ENCODE measurements around the gene B2M. TPM values are rescaled to one million over a fixed set of nuclear protein-coding genes. Genes with fewer than 3 reads are reported as not detected.
"Not testable (repeated sequence)": the region's sequence is repeated elsewhere in the genome, so short reads cannot be mapped to it uniquely, and the experiment has no call there.

B2M gene
- total RNA-seq, 1 donor from 2014 or later = 120 TPM

DNA sequence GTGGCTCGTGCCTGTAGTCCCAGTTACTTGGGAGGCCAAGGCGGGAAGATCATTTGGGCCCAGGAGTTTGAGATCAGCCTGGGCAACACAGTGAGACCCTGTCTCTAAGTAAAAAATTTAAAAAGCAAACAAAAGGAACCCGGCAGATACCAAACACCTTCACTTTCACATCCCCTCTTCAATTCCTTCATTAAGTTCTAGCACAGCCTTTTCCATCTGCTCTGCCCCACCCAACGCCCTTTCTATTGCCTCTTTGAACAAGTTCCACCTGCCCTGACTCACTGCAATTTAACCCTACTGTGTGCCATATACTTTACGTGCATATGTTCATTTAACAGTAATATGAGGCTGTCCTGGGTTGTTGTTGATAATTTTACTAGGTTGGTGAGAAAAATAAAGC, 35.4 kb upstream of the B2M start:
- Mint-ChIP-seq H3K4me1 (peaks cover 19% of the 10 kb centered on the region), H3K9me3 (peaks cover 2% of the 10 kb centered on the region), H3K27me3 (ENCODE audit: insufficient read depth, low read depth) (peaks cover 7% of the 10 kb centered on the region), H3K4me3 (no peak overlapping the region), H3K36me3 (no peaks in the 10 kb centered on the region), H3K27ac (no peak overlapping the region)
- no peak overlapping the region for H3K4me3 ChIP-seq
- H3K9ac ChIP-seq = no peak overlapping the region
- no peaks in the 10 kb centered on the region for H3K79me2 ChIP-seq (ENCODE audit: low read depth)
- H4K20me1 ChIP-seq (ENCODE audit: low read depth) = no peaks in the 10 kb centered on the region
- H2AFZ ChIP-seq (replicated peaks) = no peak overlapping the region
- no peak overlapping the region for H3K27ac ChIP-seq
- H3K4me2 ChIP-seq = no peak overlapping the region
- H3K36me3 ChIP-seq = no peaks in the 10 kb centered on the region
- H3K4me1 ChIP-seq = no peaks in the 10 kb centered on the region
- no peak for TF ChIP-seq CTCF (IDR thresholded peaks at IDR 0.05)
- TF ChIP-seq EZH2phosphoT487 (IDR thresholded peaks at IDR 0.05) = no peak
- no peak for TF ChIP-seq EZH2 (IDR thresholded peaks at IDR 0.05)
- no peak for DNase-seq (ENCODE audit: low spot score)
- H3K9me3 ChIP-seq (ENCODE audit: low read depth) = no peaks in the 10 kb centered on the region
- no peaks in the 10 kb centered on the region for H3K27me3 ChIP-seq
- H3F3A ChIP-seq (ENCODE audit: low read depth) = no peaks in the 10 kb centered on the region

DNA sequence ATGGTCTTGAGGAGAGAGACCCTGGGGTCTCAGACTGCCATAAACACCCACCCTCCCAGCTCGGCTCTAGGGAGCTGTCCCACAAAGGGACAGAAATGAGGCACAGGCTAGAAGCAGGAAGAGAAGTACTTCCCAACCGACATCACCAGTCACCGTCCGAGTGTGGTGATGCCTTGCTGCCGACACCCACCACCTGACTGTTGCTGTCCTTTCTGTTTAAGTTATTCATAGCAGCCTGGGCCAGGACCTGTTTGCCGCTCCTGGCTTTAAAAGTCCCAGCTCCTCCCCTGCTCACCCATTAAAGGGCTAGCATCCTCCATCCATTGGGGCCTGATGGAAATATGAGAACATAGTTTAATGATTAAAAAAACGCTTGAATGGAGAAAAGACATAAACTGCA, 34.6 kb upstream of the B2M start:
- H3K4me1 ChIP-seq = no peaks in the 10 kb centered on the region
- Mint-ChIP-seq H3K27ac (no peak overlapping the region), H3K9me3 (peaks cover 2% of the 10 kb centered on the region), H3K27me3 (ENCODE audit: insufficient read depth, low read depth) (peaks cover 12% of the 10 kb centered on the region), H3K4me3 (no peak overlapping the region), H3K36me3 (no peaks in the 10 kb centered on the region), H3K4me1 (peaks cover 25% of the 10 kb centered on the region)
- H4K20me1 ChIP-seq (ENCODE audit: low read depth) = no peaks in the 10 kb centered on the region
- H3K27me3 ChIP-seq = no peaks in the 10 kb centered on the region
- H3K4me3 ChIP-seq = no peak overlapping the region
- H2AFZ ChIP-seq (replicated peaks) = no peak overlapping the region
- H3K4me2 ChIP-seq = no peak overlapping the region
- no peak overlapping the region for H3K27ac ChIP-seq
- no peak for DNase-seq (ENCODE audit: low spot score)
- H3K9me3 ChIP-seq (ENCODE audit: low read depth) = no peaks in the 10 kb centered on the region
- H3K36me3 ChIP-seq = no peaks in the 10 kb centered on the region
- no peaks in the 10 kb centered on the region for H3F3A ChIP-seq (ENCODE audit: low read depth)
- H3K79me2 ChIP-seq (ENCODE audit: low read depth) = no peaks in the 10 kb centered on the region
- no peak overlapping the region for H3K9ac ChIP-seq
- TF ChIP-seq EZH2phosphoT487 (IDR thresholded peaks at IDR 0.05) (no peak), CTCF (IDR thresholded peaks at IDR 0.05) (no peak), EZH2 (IDR thresholded peaks at IDR 0.05) (no peak)

DNA sequence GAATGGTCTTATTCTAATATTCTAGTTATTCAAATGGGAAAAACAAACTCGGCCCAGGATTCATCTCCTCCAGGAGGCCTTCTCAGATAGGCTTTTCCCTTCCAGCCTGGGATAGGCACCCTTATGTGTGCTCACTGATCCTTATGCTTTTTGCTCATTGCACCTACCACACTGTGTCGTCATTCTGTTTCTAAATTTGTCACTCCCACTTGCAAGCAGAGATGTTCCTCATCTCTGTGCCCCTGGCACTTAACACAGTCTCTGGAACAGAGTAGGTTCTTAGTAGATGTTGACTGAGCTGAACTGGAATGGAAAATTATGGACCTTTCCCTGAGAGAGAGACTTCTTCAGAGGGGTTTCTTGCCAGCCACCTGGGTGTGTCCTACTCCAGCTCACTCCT, 29.1 kb upstream of the B2M start:
- Histone ChIP-seq H2AFZ (replicated peaks) (no peak overlapping the region), H3K9ac (no peak overlapping the region), H3K27me3 (no peaks in the 10 kb centered on the region), H3K36me3 (no peaks in the 10 kb centered on the region), H3F3A (ENCODE audit: low read depth) (no peaks in the 10 kb centered on the region), H3K9me3 (ENCODE audit: low read depth) (no peaks in the 10 kb centered on the region), H3K4me1 (peaks cover 6% of the 10 kb centered on the region), H3K4me3 (no peak overlapping the region), H3K4me2 (no peak overlapping the region), H3K79me2 (ENCODE audit: low read depth) (no peaks in the 10 kb centered on the region), H4K20me1 (ENCODE audit: low read depth) (no peaks in the 10 kb centered on the region), H3K27ac (no peak overlapping the region)
- no peak for DNase-seq (ENCODE audit: low spot score)
- TF ChIP-seq EZH2 (IDR thresholded peaks at IDR 0.05) (no peak), EZH2phosphoT487 (IDR thresholded peaks at IDR 0.05) (no peak), CTCF (IDR thresholded peaks at IDR 0.05) (no peak)
- no peak overlapping the region for H3K27ac Mint-ChIP-seq
- no peaks in the 10 kb centered on the region for H3K36me3 Mint-ChIP-seq
- peaks cover 7% of the 10 kb centered on the region for H3K27me3 Mint-ChIP-seq (ENCODE audit: insufficient read depth, low read depth)
- peaks cover 4% of the 10 kb centered on the region for H3K9me3 Mint-ChIP-seq
- H3K4me3 Mint-ChIP-seq = no peak overlapping the region
- H3K4me1 Mint-ChIP-seq = peaks cover 39% of the 10 kb centered on the region

DNA sequence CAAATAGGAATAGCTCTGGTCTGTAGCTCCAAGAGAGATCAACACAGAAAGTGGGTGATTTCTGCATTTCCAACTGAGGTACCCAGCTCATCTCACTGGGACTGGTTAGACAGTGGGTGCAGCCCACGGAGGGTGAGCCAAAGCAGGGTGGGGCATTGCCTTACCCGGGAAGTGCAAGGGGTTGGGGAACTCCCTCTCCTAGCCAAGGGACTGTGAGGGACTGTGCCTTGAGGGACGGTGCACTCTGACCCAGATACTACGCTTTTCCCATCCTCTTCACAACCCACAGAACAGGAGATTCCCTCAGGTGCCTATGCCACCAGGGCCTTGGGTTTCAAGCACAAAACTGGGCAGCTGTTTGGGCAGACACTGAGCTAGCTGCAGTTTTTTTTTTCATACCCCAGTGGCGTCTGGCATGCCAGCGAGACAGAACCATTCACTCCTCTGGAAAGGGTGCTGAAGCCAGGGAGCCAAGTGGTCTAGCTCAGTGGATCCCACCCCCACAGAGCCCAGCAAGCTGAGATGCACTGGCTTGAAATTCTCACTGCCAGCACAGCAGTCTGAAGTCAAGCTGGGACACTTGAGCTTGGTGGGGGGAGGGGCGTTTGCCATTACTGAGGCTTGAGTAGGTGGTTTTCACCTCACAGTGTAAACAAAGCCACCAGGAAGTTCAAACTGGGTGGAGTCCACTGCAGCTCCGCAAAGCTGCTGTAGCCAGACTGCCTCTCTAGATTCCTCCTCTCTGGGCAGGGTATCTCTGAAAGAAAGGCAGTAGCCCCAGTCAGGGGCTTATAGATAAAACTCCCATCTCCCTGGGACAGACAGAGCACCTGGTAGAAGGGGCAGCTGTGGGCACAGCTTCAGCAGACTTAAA, 28.3 kb upstream of the B2M start:
- H3K9ac ChIP-seq; H3K27ac Mint-ChIP-seq; H2AFZ ChIP-seq (replicated peaks); H3K36me3 ChIP-seq; H3K36me3 Mint-ChIP-seq; H3K27me3 Mint-ChIP-seq (ENCODE audit: insufficient read depth, low read depth); H3K9me3 Mint-ChIP-seq; H3K4me1 ChIP-seq; H4K20me1 ChIP-seq (ENCODE audit: low read depth); H3K79me2 ChIP-seq (ENCODE audit: low read depth); H3K4me3 ChIP-seq; H3K9me3 ChIP-seq (ENCODE audit: low read depth); H3K27ac ChIP-seq; H3K4me2 ChIP-seq; H3K27me3 ChIP-seq; H3F3A ChIP-seq (ENCODE audit: low read depth); H3K4me3 Mint-ChIP-seq: not testable (repeated sequence)
- peaks cover 36% of the 10 kb centered on the region for H3K4me1 Mint-ChIP-seq
- peak; percentile 23 for DNase-seq (ENCODE audit: low spot score)

- not testable (repeated sequence) for H3K27me3 ChIP-seq, H3K9me3 Mint-ChIP-seq, H3K27ac Mint-ChIP-seq
Measured at GRCh38 chr15:44689318-44689717, 22.0 kb upstream of the B2M start.

GRCh38 chr15:44690245-44690644, 21.1 kb upstream of the B2M start:
- not testable (repeated sequence) for H3K4me1 ChIP-seq; H3K4me3 Mint-ChIP-seq; H3K27ac ChIP-seq; H3K36me3 Mint-ChIP-seq; H4K20me1 ChIP-seq (ENCODE audit: low read depth); H3K9me3 ChIP-seq (ENCODE audit: low read depth); H3K4me2 ChIP-seq; H3K79me2 ChIP-seq (ENCODE audit: low read depth); H3F3A ChIP-seq (ENCODE audit: low read depth); H3K4me3 ChIP-seq; H3K36me3 ChIP-seq; H3K27me3 ChIP-seq; H3K9ac ChIP-seq; H3K27ac Mint-ChIP-seq; H3K27me3 Mint-ChIP-seq (ENCODE audit: insufficient read depth, low read depth); DNase-seq (ENCODE audit: low spot score); H3K9me3 Mint-ChIP-seq; H2AFZ ChIP-seq (replicated peaks); H3K4me1 Mint-ChIP-seq

More at GRCh38 chr15:44689318-44689717, 22.0 kb upstream of the B2M start:
- not testable (repeated sequence) for H3K36me3 Mint-ChIP-seq; DNase-seq (ENCODE audit: low spot score); H3K9ac ChIP-seq; H3F3A ChIP-seq (ENCODE audit: low read depth); H3K27me3 Mint-ChIP-seq (ENCODE audit: insufficient read depth, low read depth); H3K79me2 ChIP-seq (ENCODE audit: low read depth); H3K4me3 Mint-ChIP-seq; H3K4me1 ChIP-seq; H3K36me3 ChIP-seq; H4K20me1 ChIP-seq (ENCODE audit: low read depth); H3K9me3 ChIP-seq (ENCODE audit: low read depth); H3K4me1 Mint-ChIP-seq; H3K27ac ChIP-seq; H2AFZ ChIP-seq (replicated peaks); H3K4me3 ChIP-seq; H3K4me2 ChIP-seq
